ENCODE measurements around the gene CCDC50.

The CCDC50 gene

DNA sequence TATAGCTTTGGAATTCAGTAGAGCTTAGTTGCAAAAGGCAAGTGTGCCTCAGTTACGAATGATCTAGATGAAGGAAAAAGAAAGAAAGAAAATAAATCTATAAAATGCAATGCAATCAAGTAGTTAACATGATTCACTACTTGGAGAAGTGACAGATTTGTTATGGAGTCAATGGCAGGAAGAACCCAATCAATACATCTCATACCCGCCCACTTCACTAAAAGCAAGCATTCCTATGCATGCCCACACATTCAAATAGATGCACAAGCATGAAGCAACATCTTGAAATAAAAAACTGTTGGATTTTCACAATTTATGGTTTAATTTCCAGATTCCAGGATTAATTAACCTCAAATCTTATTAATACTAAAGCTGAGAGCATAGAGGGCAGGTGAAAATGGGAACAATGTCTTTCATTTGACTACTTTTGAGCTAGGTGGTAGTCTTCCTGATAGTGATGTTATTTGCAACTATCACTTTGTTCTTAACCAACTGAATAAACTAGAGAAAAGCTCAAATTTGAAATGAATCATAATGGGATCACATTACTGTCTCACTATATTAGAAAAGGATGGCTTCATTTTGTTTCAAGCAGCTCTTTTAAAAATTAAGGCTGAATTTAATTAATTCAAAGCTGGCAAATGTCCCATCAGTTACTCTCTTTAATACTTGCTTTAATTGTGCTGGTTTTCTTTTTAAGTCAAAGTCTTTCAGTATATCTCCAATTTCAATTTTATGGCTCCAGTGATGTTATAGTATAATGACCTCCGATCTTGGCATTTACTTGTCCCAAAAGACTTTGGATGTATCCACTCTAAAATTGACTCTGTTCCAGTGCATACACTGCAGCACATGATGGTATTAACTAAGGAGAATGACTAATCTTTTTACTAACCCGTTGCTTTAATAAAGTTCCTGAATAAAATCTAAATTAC is 46.7 kb upstream of the CCDC50 start:
- no peaks in the 10 kb centered on the region for H3K9me2 ChIP-seq (replicated peaks; ENCODE audit: insufficient read depth, low read length)
- H3K27ac ChIP-seq (ENCODE audit: low read length): no peak overlapping the region
- H3F3A ChIP-seq (ENCODE audit: insufficient read depth, low read length): no peaks in the 10 kb centered on the region
- no peak overlapping the region for H3K4me3 ChIP-seq (ENCODE audit: low read length)
- H3K79me2 ChIP-seq (ENCODE audit: low read length): no peaks in the 10 kb centered on the region
- no peaks in the 10 kb centered on the region for H3K4me1 ChIP-seq (ENCODE audit: low read length)
- no peak for TF ChIP-seq EZH2 (optimal IDR thresholded peaks at IDR 0.05; ENCODE audit: low read depth, low read length)
- TF ChIP-seq, protein P1, sequence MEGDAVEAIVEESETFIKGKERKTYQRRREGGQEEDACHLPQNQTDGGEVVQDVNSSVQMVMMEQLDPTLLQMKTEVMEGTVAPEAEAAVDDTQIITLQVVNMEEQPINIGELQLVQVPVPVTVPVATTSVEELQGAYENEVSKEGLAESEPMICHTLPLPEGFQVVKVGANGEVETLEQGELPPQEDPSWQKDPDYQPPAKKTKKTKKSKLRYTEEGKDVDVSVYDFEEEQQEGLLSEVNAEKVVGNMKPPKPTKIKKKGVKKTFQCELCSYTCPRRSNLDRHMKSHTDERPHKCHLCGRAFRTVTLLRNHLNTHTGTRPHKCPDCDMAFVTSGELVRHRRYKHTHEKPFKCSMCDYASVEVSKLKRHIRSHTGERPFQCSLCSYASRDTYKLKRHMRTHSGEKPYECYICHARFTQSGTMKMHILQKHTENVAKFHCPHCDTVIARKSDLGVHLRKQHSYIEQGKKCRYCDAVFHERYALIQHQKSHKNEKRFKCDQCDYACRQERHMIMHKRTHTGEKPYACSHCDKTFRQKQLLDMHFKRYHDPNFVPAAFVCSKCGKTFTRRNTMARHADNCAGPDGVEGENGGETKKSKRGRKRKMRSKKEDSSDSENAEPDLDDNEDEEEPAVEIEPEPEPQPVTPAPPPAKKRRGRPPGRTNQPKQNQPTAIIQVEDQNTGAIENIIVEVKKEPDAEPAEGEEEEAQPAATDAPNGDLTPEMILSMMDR (IDR thresholded peaks at IDR 0.05; ENCODE audit: low read length): no peak
- no peak for TF ChIP-seq EZH2phosphoT487 (IDR thresholded peaks at IDR 0.05; ENCODE audit: low read length)
- H4K20me1 ChIP-seq (ENCODE audit: insufficient read depth, low read length): no peaks in the 10 kb centered on the region
- no peak overlapping the region for H3K4me2 ChIP-seq (ENCODE audit: low read depth, low read length)
- H3K9ac ChIP-seq (ENCODE audit: low read length): no peak overlapping the region
- DNase-seq: no peak
- H3K36me3 ChIP-seq (replicated peaks; ENCODE audit: insufficient read depth, low read length): no peaks in the 10 kb centered on the region
- H2AFZ ChIP-seq (ENCODE audit: low read length): no peak overlapping the region
- H3K9me3 ChIP-seq (replicated peaks; ENCODE audit: insufficient read depth, low read length): no peaks in the 10 kb centered on the region
- H3K27me3 ChIP-seq (replicated peaks; ENCODE audit: insufficient read depth, low read length): no peaks in the 10 kb centered on the region

DNA sequence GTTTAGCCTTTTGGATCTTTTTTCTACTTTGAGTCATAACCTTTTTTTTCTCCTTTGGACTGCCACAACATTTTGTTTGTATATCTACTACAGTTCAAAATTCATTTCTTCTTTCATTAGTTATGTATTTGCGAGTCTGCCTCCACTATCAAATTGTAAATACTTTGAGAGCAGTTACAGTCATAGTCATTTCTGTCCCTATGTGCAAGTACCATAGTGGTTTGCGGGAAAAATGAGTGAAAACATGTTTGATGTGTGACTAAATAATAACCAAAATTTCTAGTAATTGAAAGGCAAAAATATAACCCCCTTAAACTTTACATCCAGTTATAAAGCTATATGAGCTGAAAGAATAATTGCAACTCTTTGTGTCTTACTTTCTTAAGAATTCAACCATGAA is 45.8 kb upstream of the CCDC50 start:
- Histone ChIP-seq H3K4me1 (ENCODE audit: low read length) (no peaks in the 10 kb centered on the region), H3K79me2 (ENCODE audit: low read length) (no peaks in the 10 kb centered on the region), H3K9ac (ENCODE audit: low read length) (no peak overlapping the region), H3K4me2 (ENCODE audit: low read depth, low read length) (no peak overlapping the region), H4K20me1 (ENCODE audit: insufficient read depth, low read length) (no peaks in the 10 kb centered on the region), H2AFZ (ENCODE audit: low read length) (no peak overlapping the region), H3F3A (ENCODE audit: insufficient read depth, low read length) (no peaks in the 10 kb centered on the region), H3K36me3 (replicated peaks; ENCODE audit: insufficient read depth, low read length) (no peaks in the 10 kb centered on the region), H3K27ac (ENCODE audit: low read length) (no peak overlapping the region), H3K9me2 (replicated peaks; ENCODE audit: insufficient read depth, low read length) (no peaks in the 10 kb centered on the region), H3K27me3 (replicated peaks; ENCODE audit: insufficient read depth, low read length) (no peaks in the 10 kb centered on the region), H3K4me3 (ENCODE audit: low read length) (no peak overlapping the region), H3K9me3 (replicated peaks; ENCODE audit: insufficient read depth, low read length) (no peaks in the 10 kb centered on the region)
- TF ChIP-seq, protein P1 (IDR thresholded peaks at IDR 0.05; ENCODE audit: low read length): no peak
- TF ChIP-seq EZH2phosphoT487 (IDR thresholded peaks at IDR 0.05; ENCODE audit: low read length): no peak
- no peak for DNase-seq

DNA sequence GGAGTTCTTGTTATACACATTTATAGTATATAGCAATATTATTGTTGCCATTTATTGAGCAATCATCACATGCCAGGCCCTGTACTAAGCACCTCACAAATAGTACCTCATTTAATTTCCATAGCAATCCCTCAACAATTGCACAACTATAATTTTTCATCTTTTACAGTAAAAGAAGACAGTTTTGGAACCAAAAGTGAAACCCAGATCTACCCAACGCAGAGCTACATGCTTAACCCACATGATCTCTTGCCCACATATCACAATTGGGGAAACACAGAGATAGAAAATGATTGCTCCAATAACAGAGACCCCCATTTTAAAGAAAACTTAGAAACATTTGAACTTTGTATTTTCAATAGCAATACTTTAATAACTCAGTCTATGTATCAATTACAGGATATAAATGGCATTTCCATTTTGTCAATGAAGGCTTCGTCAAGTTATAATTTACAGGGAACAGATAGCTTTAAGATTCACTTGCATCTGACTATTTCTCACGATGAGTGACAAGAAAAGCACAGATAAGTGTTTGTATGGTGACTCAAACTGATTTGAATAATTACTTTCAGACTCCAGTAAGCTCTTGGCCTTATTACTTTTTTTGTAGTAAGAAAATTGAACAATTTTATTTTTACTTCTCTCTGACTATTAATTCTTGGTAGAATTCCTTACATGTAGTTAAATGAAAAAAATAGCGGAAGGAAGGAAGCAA is 38.7 kb upstream of the CCDC50 start:
- peak overlapping the region; percentile 41 for H3K4me3 ChIP-seq (ENCODE audit: low read length)
- no peaks in the 10 kb centered on the region for H3K36me3 ChIP-seq (replicated peaks; ENCODE audit: insufficient read depth, low read length)
- peak; percentile 67 for DNase-seq
- peak overlapping the region; percentile 58 for H3K4me2 ChIP-seq (ENCODE audit: low read depth, low read length)
- H3K79me2 ChIP-seq (ENCODE audit: low read length): no peaks in the 10 kb centered on the region
- H3K27ac ChIP-seq (ENCODE audit: low read length): peak overlapping the region; percentile 51; the same call in 1 of the 2 replicates
- H3K9me2 ChIP-seq (replicated peaks; ENCODE audit: insufficient read depth, low read length): no peaks in the 10 kb centered on the region
- peaks cover 24% of the 10 kb centered on the region for H3F3A ChIP-seq (ENCODE audit: insufficient read depth, low read length)
- peak overlapping the region; percentile 25 for H2AFZ ChIP-seq (ENCODE audit: low read length)
- no peaks in the 10 kb centered on the region for H3K9me3 ChIP-seq (replicated peaks; ENCODE audit: insufficient read depth, low read length)
- H4K20me1 ChIP-seq (ENCODE audit: insufficient read depth, low read length): no peaks in the 10 kb centered on the region
- TF ChIP-seq EZH2 (optimal IDR thresholded peaks at IDR 0.05; ENCODE audit: low read depth, low read length) (no peak), EZH2phosphoT487 (IDR thresholded peaks at IDR 0.05; ENCODE audit: low read length) (no peak)
- TF ChIP-seq, protein P1 (IDR thresholded peaks at IDR 0.05; ENCODE audit: low read length): no peak
- peak overlapping the region; percentile 14; the same call in 1 of the 2 replicates for H3K9ac ChIP-seq (ENCODE audit: low read length)
- peaks cover 11% of the 10 kb centered on the region for H3K4me1 ChIP-seq (ENCODE audit: low read length)
- no peaks in the 10 kb centered on the region for H3K27me3 ChIP-seq (replicated peaks; ENCODE audit: insufficient read depth, low read length)
